ACHN (cell line): Measurements from ENCODE around the gene REG4.

Experiments
- DNase-seq: peaks from one replicate; pipeline ENCODE4 v3.0.0-alpha.2; 2015
- in situ Hi-C: cut with HindIII; loops from 2 replicates; pipeline ENCODE4 v1.10.0; 2017; ENCODE audit warnings: low sequenced_read_pairs, low pct_ligation_motif_present, low pct_unique_long_range_greater_than_20kb

The REG4 gene

DNA sequence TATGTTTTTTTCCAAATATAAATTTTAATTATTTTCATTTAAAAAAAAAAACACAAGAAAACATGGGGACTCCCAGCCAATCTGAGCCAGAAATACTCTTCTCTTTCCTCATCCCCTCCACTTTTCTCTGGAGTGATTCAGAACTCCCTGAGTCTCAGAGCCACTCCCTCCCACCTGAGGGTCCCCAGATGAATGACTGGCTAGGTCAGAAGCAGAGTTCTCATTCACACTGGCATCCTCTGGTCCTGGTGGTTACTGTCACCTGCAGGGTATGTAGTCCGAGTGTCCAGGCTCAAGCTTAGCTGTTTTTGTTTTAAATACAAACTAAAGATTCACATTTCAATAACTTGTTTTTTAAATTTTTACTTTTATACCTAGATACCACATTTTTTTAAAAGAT lies 48.9 kb downstream of the REG4 start:
- DNase-seq, result no peak
- in situ Hi-C loops, result no loop called here

DNA sequence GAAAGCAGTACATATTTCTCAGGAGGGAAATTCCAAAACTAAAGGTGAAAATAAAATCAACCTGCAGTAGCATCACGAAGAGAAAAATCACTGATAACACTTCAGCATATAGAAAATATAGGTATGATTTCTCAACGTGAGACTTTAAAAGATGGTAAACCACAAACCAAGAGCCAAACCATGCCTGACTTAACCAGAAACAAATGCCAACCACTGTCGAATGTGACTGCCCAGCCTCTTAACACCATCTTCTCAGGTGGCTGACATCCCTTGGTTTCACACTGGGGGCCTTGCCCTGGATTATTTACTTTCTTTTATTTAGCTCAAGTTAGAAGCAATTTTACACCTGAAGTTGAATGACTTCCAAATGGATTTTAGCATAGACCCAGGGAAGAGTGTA lies 52.7 kb downstream of the REG4 start:
- in situ Hi-C loops, result no loop called here
- no peak for DNase-seq

DNA sequence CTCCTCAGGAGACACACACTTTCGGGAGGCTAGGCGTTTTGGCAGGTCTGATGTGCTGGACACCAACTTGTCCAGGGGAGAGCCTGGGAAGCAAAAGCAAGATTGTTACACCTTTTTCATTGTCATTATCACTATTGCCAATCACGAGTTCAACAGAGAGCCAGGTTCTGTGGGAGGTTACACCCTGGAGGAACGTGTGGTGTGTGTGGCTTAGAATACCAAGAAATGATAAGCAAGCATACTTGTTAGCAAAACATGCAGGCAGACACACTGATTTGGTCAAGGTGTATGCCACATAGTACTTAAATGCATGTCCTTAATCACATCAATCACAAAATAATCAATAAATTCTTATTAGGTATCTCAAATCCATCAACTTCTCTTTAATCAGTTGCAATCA lies 58.7 kb downstream of the REG4 start:
- no peak for DNase-seq
- in situ Hi-C loops, result no loop called here

DNA sequence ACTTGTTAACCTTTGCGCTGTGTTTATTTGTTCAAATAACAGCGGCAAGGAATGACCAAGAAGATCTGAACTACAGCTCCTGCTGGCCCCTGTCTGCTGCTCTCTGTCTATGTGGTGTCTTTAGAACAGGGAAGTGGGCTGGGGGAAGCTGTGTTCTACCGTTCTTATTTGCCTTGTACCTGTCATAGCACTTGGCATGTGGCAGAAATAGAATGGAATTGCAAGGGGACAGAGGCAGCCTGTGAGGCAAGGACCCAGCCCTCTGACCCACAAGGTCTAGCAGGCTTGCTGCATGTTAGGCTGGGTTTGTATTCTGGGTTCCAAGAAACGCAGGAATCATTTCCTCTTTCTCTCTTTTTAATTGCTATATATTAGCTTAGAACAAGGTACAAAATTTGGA lies 63.2 kb downstream of the REG4 start:
- in situ Hi-C loops, result no loop called here
- DNase-seq, result no peak

DNA sequence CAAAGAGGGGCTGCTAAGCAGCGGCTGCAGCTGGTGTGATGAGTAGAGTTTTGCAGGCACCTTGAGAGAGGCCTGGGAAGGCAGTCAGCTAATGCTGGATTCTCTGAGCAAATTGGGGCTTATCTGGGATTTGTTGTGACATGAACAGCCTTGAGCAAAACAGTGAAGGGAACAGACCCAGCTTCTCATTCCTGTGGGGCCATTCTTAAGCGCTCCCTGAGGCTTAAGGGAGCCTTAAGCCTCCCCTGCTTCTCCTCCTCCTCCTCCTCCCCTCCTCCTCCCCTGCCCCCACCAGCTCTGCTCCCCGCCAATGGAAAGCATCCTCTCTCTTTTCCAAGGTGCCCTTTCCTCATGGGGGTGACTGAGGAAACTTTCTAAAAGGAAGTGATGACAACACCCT lies 63.8 kb downstream of the REG4 start:
- no peak for DNase-seq
- in situ Hi-C loops, result no loop called here

DNA sequence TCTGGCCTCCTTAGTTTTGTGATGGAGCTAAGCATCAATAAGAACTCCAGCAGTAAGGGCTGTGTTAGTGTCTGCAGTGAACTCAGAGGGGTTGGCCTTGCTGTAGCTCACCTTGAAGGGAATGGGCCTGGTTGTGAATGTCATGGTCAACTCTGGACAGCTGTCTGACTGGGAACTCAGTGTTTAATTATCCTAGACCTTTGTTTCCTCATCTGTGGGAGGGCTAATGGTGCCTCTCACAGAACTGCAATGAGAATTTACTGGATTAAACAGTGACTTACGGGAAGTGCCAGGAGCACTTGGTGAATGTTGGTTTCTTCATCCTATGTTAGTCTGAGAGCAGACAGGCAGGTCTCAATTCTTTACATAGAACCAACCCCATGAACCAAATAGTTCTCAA lies 66.2 kb downstream of the REG4 start:
- in situ Hi-C loops, result no loop called here
- no peak for DNase-seq

DNA sequence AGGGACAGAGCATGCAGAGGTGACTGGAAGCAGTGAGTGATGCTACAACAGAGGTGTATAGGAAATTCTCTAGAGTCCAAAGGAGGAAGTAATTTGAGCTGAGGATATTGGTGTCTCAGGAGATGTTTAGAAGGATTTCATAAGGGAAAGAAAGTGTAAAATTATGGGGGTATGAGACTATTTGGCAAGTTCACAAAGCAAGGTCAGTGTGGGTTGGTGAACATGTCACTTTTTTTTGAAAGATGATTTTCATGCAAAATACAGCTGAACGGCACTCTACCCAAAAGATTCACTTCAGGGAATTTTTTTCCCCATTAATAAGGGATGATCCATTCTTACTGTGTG lies 66.7 kb downstream of the REG4 start:
- DNase-seq, result no peak
- in situ Hi-C loops, result no loop called here
